GM23338 (cell line): ENCODE data around the gene NEURL3.

ENCODE experiments used
- EZH2 ChIP-seq: fragments of 200-600 bp; sonication (generic); IDR thresholded peaks from one replicate; pipeline ENCODE4 v1.8.0; 2017; ENCODE audit warnings: antibody characterized with exemption, mild to moderate bottlenecking, low read depth; ENCODE audit not compliant: unreplicated experiment
- TF ChIP-seq, protein P1 (sequence below), 2 experiments: fragments of 200-600 bp in 1 of 2; sonication (generic) in 1 of 2; conservative IDR thresholded peaks; 2 replicates each; pipeline versions ENCODE4 v1.5.1 to v1.6.1; 2016 to 2017; ENCODE audit warnings: antibody characterized with exemption in 2 of 2, low read depth in 2 of 2, mild to moderate bottlenecking in 2 of 2, moderate library complexity in 1 of 2

GRCh38 chr2:96548558-96549465 lies 43.7 kb upstream of the NEURL3 start:
- TF ChIP-seq, protein P1, sequence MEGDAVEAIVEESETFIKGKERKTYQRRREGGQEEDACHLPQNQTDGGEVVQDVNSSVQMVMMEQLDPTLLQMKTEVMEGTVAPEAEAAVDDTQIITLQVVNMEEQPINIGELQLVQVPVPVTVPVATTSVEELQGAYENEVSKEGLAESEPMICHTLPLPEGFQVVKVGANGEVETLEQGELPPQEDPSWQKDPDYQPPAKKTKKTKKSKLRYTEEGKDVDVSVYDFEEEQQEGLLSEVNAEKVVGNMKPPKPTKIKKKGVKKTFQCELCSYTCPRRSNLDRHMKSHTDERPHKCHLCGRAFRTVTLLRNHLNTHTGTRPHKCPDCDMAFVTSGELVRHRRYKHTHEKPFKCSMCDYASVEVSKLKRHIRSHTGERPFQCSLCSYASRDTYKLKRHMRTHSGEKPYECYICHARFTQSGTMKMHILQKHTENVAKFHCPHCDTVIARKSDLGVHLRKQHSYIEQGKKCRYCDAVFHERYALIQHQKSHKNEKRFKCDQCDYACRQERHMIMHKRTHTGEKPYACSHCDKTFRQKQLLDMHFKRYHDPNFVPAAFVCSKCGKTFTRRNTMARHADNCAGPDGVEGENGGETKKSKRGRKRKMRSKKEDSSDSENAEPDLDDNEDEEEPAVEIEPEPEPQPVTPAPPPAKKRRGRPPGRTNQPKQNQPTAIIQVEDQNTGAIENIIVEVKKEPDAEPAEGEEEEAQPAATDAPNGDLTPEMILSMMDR (conservative IDR thresholded peaks at IDR 0.05; ENCODE audit: low read depth in 2 of 2), result no peak
- no peak for TF ChIP-seq EZH2
